ENCODE data around the gene GPC6.

Gene GPC6

DNA sequence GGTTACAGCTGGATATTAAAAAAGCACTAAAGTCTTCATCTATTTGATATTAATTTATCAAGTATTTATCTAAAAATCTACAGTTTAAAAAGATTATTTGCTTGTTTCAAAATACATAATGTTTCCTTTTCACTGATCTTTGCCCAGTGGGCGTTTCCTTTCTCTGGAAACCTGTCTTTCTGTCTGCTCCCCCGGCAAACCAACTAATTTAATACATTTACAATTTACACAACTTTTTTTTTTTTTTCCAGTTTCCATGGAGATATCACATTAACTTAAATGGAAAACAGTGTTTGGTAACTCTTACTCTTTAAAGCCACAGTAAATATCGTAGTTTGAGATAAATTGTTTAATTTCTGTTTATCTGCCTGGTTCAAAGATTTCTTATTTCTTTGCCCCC, 5.3 kb downstream of the GPC6 start:
- DNase-seq: no peak

DNA sequence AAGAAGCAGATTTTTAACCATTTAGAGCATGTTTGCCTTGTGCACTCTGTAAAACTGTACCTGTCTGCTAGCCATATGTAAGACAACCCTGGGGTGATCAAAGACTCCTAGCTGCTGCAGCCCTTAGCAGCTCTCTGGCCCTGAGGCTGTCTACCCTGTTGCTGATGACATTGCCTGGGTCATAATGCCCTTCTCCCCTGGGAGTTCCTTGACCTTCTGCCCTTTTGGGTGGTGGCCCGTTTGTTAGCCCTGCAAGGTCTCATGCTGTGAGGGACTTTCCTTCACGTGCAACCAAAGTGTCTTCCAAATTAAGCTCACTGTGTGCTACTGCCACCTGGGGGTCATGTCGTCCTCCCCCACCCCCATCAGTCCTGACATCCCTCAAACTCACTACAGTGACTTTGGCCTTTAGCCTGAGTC, 7.4 kb downstream of the GPC6 start:
- no peak for DNase-seq

DNA sequence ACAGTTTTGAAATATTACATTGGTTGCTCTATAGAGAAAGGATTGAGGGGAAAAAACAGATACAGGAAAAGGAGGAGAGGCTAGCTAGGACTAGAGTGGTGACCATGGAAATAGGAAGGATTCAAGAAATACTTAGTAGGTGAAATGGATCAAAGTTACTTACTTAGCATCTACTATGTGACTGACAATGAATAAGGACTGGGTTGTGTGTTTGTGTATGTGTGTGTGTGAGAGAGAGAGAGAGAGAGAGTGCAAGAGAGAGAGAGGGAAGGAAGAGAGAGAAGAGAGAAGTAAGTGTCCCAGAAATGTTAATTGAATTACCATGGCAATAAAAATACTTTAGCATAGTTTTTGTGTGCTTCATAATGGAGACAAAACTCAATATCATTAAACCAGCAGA, 7.9 kb downstream of the GPC6 start:
- no peak for DNase-seq

DNA sequence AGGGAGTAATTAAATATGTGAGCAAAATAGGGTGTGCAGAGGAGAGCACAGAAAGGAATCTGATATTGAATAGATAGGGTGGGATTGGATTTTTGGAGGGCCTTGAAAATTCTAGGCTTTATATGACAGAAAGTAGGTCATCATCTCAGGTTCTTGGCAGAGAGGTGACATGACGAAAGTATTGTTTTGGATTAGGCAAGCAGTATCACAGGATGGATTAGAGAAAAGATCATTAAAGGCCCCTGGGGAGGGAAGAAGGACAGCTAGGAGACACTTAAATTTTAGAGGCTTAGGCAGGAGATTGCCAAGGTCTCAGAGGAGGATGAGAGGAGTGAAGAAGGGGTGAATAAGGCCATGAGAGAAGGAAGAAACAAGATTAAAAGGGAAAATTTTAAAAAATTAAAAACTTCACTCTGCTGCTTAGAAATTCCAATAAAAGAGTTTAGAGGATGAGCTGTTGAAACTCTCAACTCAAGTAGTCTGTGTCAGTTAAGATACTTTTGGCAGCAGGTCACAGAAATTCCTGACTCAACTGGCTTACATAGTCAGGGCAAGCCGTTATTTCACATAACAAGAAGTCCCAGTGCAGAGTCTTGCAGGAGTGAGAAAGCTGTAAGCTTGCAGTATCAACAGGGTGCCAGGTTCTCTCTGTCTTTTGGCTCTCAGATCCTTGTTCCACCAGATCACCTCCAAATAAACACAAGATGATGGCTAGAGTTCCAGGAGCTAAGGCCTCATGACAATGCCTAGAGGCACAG, 8.8 kb downstream of the GPC6 start:
- DNase-seq: no peak

DNA sequence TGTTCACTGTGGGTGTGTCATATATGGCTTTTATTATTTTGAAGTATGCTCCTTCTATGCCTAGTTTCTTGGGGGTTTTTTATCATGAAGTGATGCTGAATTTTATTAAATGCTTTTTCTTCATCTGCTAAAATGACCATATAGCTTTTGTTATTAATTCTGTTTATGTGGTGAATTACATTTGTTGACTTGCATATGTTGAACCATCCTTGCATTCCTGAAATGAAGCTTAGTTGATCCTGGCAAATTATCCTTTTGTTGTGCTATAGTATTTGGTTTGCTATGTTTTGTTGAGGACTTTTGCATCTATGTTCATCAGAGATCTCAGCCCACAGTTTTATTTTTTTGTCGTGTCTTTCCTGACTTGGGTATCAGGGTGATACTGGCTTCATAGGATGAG, 12.1 kb downstream of the GPC6 start:
- DNase-seq: no peak

DNA sequence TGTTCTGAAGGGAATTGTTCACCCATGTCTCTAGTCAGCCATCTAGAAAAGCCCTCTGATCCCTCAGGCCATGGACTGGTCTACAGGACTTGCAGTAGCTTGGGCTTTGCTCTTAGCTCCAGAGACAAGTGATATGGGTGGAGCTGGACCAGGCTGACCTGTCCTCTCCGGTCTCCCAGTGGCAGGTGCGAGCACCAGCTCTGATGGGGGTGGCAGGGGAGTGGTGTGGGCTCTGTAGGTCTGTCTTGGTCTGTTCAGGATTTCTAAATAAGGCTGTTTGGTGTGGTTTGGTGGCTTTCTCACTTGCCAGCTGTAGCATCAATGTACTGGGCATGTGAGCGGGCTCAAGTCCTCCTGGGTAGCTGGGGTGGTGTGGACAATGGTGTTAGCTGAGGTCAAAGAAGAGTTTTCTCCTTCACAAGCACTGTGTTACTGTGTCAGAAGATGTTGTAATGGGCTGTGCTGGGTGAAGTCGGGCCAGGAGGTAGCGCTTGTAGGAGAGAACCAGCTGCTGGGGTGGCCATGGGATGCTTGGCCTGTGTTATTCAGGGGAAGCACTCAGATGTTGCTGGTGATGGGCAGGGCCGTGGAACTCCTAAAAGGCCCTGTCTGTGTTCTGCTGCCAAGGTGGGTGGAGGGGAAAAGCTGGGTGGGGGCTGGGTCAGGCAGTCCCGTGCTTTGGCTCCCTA, 16.9 kb downstream of the GPC6 start:
- no peak for DNase-seq

DNA sequence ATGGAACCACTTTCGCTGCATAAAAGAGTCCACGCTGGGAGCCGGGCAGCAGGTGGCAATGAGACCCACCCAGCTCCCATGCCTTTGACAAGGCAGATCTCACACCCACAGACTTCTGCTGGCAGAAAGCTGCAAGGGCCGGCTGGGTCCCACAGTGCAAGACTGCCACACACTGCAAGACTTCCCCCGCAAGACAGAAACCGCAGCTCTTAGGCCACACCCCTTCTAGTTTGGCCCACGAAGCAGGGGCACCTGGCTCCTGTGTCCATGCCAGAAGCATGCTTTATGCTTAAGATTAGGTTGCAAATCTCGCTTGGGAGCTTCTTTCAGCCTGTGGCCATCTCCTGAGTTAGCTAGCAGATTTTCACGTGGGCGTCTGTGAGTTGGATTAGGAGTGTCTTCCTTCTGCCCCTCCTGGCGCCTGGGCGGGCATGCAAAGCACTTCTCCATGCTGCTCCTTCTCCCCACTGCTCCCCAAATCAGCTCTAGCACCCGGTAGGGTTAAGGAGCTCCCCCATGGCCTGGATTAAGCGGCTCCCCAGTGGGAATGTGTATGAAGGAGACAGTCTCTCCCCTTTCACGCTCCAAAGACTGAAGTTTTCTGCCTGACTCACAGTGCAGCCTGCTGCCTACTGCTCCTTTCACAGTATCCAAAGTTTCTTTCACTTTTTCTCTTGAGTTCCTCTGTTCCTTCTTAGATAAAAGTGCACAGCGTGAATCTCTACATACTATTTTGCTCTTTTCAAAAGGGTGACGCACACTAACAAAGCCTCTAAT, 17.7 kb downstream of the GPC6 start:
- no peak for DNase-seq

DNA sequence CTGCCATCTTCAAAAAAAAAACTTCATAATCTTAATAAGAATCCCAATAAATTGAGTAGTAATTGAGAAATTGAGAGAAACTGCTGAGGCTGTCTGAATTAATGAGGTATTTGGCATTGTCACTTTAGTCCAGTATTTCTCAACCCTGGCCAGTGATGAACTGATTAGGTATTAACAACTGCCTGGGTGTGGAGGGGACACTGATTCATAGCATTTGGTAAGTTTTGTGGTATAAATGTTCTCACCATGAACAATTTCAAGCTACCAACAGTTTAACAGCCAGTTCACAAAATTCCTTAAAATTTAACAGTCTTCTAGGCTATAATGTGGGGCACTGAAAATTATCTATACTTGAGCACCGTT, 18.3 kb downstream of the GPC6 start:
- no peak for DNase-seq

DNA sequence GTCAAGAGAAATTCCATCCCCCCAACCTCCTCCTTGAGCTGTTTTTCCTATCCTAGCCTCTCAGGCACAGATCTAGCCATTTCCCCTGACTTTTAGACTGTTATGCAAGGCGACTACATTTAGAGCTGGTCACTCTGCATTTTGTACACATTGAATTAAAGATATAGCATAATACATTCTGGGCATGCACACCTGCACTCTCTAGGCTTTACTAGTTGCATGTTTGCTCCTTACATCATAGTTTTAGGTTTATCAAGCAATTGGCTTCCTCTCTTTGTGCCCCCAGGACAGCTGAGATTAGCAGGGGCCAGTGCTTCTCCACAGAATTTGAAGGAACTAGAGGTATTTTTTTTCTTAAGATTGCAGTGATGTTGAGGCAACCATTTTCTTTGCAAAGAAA, 19.5 kb downstream of the GPC6 start:
- no peak for DNase-seq

DNA sequence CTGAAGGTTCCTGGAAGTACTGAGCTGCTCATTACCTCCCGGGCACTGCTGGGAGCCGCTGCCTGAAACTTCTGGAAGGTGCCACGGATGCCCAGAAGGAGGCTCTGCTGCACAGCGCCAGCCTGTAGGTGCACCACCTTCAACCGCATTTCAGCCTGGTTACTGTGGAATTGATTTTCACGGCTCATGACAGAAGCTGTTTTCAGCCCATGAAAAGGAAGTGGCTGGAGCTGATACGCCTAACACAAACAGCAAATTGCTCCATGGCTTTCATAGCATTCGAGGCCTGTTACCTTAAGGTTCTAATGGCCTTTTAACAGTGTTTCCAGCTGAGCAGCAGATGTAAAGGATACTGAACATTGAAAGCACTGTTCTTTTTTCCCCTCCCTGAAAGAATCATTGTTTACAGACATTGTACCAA, 22.0 kb downstream of the GPC6 start:
- DNase-seq: no peak

DNA sequence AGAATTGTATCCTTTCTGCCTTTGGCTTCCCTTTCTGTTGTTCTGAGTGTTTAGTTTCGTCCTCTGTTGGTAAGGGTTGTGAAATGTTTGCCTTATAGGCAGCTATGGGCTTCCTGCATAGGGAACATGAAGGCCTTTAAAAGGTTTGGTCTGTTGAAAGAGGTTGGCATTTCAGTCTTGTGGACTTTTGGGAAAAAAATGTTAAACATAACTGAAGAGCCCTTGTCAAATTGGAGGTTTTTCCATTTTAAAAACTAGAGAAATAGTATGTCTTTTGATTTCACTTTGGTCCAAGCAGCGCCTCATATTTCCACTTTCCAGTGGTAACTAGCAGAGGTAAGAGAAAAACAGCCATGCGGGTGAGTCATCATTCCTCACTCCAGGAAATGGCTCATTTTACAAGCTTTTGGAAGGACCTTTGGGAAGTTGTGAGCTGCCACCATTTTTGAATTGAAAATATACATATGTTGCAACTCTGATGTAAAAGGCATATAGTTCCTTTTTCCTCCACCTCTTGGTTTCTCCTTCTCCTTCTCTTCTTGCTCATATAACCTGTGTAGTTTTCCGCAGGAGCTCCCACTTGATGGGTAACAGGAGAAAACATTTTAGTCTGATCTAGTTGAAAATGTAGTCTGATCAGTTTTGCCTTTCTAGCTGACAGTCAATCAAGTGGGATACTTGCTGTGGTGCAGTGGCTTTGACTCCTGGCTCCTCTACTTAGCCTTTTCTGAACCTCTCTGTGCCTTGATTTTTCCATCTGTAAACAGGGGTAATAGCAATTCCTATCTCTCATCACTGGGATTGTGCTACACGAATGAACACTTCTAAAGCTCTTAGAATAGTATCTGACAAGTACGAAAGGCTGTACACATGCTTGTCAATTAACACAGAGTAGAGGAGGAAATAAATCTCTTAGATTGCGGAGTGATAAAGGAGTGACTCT, 23.0 kb downstream of the GPC6 start:
- no peak for DNase-seq

DNA sequence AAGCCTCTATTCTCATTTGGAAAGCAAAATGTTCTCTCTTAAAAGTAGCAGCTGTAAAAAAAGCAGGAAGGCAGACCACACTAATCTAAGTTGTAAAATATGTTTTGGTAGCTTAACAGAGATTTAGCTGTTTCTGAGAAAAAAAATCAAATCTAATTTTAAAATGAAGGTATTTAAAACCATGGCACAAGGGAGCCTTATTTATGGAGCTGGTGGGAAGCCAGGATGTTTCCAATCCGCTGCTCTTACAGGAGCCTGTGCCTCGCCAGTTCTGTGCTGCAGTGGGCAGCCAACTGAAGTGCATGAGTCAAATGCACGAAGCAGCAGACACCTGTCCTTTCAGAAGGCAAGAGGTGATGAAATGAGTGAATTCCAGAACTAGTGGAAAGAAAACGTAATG, 28.2 kb downstream of the GPC6 start:
- DNase-seq: no peak

DNA sequence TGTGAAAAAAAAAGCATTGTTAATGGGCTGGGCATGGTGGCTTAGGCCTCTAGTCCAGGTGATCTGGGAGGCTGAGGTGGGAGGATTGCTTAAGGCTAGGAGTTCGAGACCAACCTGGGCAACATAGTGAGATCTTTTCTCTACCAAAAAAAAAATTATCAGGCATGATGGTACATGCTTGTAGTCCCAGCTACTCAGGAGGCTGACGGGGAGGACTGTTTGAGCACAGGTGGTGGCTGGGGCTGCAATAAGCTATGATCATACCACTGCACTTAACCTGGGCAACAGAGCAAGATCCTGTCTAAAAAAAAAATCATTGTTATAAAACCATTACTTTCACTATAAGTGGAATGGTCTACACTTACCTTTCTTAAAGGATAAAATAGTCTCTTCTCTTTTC, 30.4 kb downstream of the GPC6 start:
- DNase-seq: no peak

DNA sequence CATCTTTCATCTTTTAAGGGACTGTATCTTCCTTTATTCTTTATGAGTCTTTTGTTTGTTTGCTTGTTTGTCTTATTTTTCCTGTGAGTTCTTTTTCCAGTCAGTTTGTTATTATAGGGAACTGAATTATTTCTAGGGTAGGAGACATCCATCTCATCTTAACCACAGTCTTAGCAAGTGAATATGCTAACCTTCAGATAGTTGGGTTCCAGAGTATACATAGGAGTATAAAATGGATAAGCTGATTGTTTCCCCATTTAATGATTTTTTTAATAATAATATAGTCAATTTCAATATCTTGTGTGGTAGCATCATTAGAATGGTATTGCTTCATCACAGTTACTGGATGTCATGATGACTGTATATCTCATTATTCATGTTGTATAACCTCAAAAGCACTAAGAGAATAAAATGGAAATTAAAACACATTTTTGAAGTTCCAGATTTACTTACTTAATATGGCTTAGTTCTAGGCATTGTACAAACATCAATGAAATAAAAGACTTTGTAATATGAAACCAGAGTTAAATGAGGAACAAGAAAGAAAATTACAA, 33.0 kb downstream of the GPC6 start:
- DNase-seq: no peak

DNA sequence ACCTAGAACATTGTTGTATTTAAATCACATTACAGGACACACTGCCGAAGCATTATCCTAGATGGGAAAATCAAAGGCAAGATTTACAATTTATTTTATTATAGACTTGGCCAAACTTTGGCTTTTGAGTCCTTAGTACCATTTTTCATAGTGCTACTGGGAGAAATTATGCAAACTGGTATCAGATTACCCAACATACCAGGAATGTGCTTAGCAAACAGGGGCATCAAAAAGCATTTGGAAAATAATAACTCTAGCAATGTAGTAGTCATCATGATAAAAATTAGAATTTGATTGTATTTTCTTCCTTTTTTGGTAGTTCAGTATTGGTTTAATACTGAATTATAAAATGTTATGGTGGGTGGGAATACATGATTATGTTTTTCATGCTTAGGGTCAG, 34.0 kb downstream of the GPC6 start:
- DNase-seq: no peak

DNA sequence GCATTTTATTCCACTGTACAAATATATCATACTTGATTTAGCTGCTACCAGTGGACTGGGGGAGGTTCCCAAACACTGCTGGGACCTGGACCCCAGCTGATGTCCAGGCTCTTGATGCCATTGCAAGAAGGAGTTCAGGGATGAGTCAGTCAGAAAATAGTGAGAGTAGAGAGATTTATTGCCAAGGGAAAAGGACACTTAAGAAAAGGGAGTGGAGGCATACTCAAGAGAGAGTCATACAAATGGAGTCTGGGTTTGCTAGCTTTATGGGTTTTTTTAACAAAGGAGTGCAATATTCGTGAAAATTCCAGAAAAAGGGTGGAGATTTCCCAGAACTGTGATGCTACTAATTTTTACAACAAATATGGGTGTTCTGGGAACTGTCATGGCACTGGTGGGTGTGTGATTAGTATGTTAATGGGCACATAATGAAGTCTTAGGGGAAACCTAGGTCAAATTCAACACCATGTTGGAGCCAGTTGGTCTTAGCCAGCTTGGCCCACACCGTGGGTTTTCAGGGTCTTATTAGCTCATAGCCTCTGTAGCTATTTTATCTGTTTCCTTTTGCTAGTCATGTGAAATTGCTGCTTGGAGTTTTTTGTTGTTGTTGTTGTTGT, 36.2 kb downstream of the GPC6 start:
- no peak for DNase-seq

DNA sequence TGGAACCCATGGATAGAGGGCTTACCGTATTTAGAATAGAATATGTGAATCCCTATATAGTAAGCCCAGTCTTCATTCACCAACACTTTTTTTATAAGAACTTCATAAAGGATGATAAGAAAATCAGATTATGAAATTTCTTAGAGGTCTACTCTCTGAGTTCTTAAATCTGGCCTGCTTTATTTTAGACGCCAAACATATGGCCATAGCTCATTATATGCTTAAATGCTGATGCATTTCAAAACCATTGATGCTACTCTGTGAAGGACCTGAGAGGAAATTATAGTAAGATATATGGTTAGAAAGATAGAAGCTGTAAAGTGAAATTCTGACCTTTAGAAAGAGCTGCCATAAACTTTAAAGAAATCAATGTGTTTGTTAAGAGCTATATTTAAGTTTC, 38.3 kb downstream of the GPC6 start:
- no peak for DNase-seq

DNA sequence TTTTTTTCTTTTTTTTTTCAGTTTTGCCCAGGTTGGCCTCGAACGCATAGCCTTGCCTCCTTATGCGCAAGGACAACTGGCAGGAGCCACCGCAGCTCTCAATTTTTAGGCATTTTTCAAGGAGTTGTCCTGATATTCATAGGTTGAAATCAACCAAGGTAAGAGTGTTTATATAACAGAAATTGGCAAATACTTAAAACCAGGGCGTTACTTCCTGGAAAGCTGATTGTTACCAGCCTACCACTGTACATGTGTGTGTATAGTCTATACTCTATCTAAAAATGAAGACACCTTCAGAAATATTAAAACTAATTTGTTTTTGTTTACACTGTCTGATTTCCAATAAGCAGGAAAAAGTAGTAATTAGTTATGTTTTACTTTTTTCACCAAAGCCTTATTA, 39.2 kb downstream of the GPC6 start:
- DNase-seq: no peak

DNA sequence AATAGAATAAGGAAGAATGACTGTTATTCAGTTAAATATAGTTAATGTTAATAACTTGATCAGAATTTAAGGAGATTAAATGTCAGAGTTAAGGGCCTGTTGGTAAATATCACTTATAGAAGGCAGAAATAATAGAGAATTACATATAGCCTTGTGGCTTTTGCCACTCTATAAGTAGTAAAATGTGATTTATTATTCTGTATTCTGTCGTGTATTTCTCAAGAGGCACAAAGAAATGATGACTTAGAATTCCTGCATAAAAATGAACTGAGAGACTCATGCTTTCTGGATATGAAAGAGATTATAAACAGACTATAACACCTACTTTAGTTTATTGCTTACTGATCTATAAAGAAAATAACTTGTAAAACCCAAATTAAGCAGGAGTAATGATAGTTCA, 40.1 kb downstream of the GPC6 start:
- DNase-seq: no peak

DNA sequence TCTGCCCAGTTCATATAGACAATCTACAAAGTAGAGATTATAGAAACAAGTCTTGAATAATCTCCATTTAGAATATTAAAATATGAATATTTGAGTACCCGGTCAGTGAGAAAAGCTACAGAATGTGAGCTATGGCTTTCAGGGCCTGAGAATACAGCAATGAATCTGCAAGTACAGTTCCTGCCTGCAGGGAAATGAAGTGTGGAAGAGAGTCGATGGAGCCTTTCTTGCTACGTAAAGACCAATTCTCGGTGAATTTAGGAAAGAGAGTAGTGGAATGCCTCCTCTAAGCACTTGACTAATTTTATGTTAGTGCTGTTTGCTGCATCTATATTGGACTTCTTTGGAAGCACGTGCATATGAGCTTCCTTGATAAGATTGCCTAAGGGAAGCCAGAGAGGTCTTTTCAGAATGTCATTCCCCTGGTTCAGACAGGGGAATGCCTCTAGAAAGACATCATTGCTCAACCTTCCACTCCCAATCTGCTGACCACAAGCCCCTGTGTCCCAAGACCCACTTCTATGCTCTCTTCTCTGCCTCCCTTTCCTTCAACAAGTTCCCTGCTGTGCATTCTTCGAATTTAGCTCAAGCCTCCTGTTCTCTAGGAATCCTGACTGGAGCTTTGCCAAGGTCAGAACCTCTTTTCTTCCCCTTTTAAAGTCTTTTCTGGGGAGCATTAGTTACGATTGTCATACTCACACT, 41.9 kb downstream of the GPC6 start:
- no peak for DNase-seq
